Measurements from ENCODE around the gene PRODH2. TPM values are rescaled to one million over a fixed set of nuclear protein-coding genes. Genes with fewer than 3 reads are reported as not detected.

Gene PRODH2
- total RNA-seq, 1 experiment from 2014 or later, result not detected

- Mint-ChIP-seq H3K9me3 (no peaks in the 10 kb centered on the region), H3K36me3 (no peaks in the 10 kb centered on the region), H3K4me1 (peaks cover 16% of the 10 kb centered on the region), H3K27ac (no peak overlapping the region), H3K4me3 (peak overlapping the region; percentile 68), H3K27me3 (ENCODE audit: low read depth) (peaks cover 23% of the 10 kb centered on the region)
- POLR2A ChIA-PET, result no interaction called here
- DNase-seq (ENCODE audit: low spot score), result no peak
- no peak for ATAC-seq
- CTCF ChIA-PET, result no interaction called here
- TF ChIP-seq NFYB (CRISPR knock-in tag; conservative IDR thresholded peaks at IDR 0.05; ENCODE audit: low read depth) (no peak), ESRRA (CRISPR knock-in tag; IDR thresholded peaks at IDR 0.05; ENCODE audit: borderline replicate concordance) (no peak), SMAD4 (CRISPR knock-in tag; IDR thresholded peaks at IDR 0.05) (no peak), SMAD3 (CRISPR knock-in tag; IDR thresholded peaks at IDR 0.05; ENCODE audit: borderline replicate concordance) (no peak), MYBL2 (CRISPR knock-in tag; IDR thresholded peaks at IDR 0.05) (no peak), SP1 (CRISPR knock-in tag; conservative IDR thresholded peaks at IDR 0.05) (no peak), ZNF423 (CRISPR knock-in tag; IDR thresholded peaks at IDR 0.05) (no peak), IRF2 (CRISPR knock-in tag; IDR thresholded peaks at IDR 0.05; ENCODE audit: borderline replicate concordance, low read depth) (no peak), TP53 (CRISPR knock-in tag; IDR thresholded peaks at IDR 0.05) (no peak), ZNF317 (CRISPR knock-in tag; IDR thresholded peaks at IDR 0.05; ENCODE audit: borderline replicate concordance, low read depth) (no peak), KAT7 (CRISPR knock-in tag; IDR thresholded peaks at IDR 0.05; ENCODE audit: borderline replicate concordance) (no peak), STAT6 (CRISPR knock-in tag; conservative IDR thresholded peaks at IDR 0.05; ENCODE audit: low read depth) (no peak), ATF2 (CRISPR knock-in tag; IDR thresholded peaks at IDR 0.05; ENCODE audit: borderline replicate concordance, low read depth) (no peak), ZNF512 (CRISPR knock-in tag; IDR thresholded peaks at IDR 0.05; ENCODE audit: borderline replicate concordance) (no peak), ZNF138 (CRISPR knock-in tag; conservative IDR thresholded peaks at IDR 0.05) (no peak), E2F1 (CRISPR knock-in tag; IDR thresholded peaks at IDR 0.05) (no peak), CREB1 (CRISPR knock-in tag; IDR thresholded peaks at IDR 0.05) (no peak), ZNF219 (CRISPR knock-in tag; IDR thresholded peaks at IDR 0.05; ENCODE audit: borderline replicate concordance) (no peak)
- TF ChIP-seq, protein P1, sequence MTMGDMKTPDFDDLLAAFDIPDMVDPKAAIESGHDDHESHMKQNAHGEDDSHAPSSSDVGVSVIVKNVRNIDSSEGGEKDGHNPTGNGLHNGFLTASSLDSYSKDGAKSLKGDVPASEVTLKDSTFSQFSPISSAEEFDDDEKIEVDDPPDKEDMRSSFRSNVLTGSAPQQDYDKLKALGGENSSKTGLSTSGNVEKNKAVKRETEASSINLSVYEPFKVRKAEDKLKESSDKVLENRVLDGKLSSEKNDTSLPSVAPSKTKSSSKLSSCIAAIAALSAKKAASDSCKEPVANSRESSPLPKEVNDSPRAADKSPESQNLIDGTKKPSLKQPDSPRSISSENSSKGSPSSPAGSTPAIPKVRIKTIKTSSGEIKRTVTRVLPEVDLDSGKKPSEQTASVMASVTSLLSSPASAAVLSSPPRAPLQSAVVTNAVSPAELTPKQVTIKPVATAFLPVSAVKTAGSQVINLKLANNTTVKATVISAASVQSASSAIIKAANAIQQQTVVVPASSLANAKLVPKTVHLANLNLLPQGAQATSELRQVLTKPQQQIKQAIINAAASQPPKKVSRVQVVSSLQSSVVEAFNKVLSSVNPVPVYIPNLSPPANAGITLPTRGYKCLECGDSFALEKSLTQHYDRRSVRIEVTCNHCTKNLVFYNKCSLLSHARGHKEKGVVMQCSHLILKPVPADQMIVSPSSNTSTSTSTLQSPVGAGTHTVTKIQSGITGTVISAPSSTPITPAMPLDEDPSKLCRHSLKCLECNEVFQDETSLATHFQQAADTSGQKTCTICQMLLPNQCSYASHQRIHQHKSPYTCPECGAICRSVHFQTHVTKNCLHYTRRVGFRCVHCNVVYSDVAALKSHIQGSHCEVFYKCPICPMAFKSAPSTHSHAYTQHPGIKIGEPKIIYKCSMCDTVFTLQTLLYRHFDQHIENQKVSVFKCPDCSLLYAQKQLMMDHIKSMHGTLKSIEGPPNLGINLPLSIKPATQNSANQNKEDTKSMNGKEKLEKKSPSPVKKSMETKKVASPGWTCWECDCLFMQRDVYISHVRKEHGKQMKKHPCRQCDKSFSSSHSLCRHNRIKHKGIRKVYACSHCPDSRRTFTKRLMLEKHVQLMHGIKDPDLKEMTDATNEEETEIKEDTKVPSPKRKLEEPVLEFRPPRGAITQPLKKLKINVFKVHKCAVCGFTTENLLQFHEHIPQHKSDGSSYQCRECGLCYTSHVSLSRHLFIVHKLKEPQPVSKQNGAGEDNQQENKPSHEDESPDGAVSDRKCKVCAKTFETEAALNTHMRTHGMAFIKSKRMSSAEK (CRISPR knock-in tag; IDR thresholded peaks at IDR 0.05; ENCODE audit: borderline replicate concordance), result no peak
- TF ChIP-seq, protein P2, sequence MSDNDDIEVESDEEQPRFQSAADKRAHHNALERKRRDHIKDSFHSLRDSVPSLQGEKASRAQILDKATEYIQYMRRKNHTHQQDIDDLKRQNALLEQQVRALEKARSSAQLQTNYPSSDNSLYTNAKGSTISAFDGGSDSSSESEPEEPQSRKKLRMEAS (CRISPR knock-in tag; IDR thresholded peaks at IDR 0.05), result no peak
These were observed 58.1 kb downstream of the PRODH2 start for GRCh38 chr19:35754370-35755130.

Measured in WTC11 (cell line).